Mesothelial cell of epicardium (in vitro differentiated cells): ENCODE measurements around the gene ARHGAP8. TPM values are rescaled to one million over a fixed set of nuclear protein-coding genes. Genes with fewer than 3 reads are reported as not detected.

ENCODE experiments used
- DNase-seq, 2 experiments: peaks; one replicate each; pipeline ENCODE4 v3.0.0; 2021; ENCODE audit warnings: low spot score in 2 of 2; ENCODE audit not compliant: unreplicated experiment in 2 of 2
- H3K27ac Mint-ChIP-seq: 2 replicates; pipeline ENCODE4 v1.8.0; 2021; ENCODE audit warnings: mixed read lengths
- H3K27me3 Mint-ChIP-seq: 2 replicates; pipeline ENCODE4 v1.8.0; 2021; ENCODE audit warnings: low read depth, mixed read lengths
- H3K36me3 Mint-ChIP-seq: 2 replicates; pipeline ENCODE4 v1.8.0; 2021; ENCODE audit warnings: mixed read lengths
- H3K4me1 Mint-ChIP-seq: 2 replicates; pipeline ENCODE4 v1.8.0; 2021; ENCODE audit warnings: mixed read lengths
- H3K4me3 Mint-ChIP-seq: 2 replicates; pipeline ENCODE4 v1.8.0; 2021; ENCODE audit warnings: mild to moderate bottlenecking, moderate library complexity, mixed read lengths
- H3K9me3 Mint-ChIP-seq: 2 replicates; pipeline ENCODE4 v1.8.0; 2021; ENCODE audit warnings: mixed read lengths
- CTCF ChIP-seq: fragments of 200-600 bp; sonication (generic); IDR thresholded peaks from one replicate; pipeline ENCODE4 v1.5.0; 2021; ENCODE audit warnings: antibody characterized with exemption; ENCODE audit not compliant: unreplicated experiment
- total RNA-seq: library from RNA; stranded (reverse); gene quantifications from 3 replicates; pipeline ENCODE4 v1.2.1, GENCODE V29; 2021

The ARHGAP8 gene
- total RNA-seq, 1 donor from 2014 or later = 166 TPM

- Mint-ChIP-seq H3K27ac (no peak overlapping the region), H3K36me3 (peaks cover 41% of the 10 kb centered on the region), H3K4me1 (no peaks in the 10 kb centered on the region), H3K27me3 (no peaks in the 10 kb centered on the region), H3K4me3 (no peak overlapping the region), H3K9me3 (peaks cover 8% of the 10 kb centered on the region)
- TF ChIP-seq CTCF = no peak
- DNase-seq = no peak
Observed at GRCh38 chr22:44839721-44840120, 87.3 kb downstream of the ARHGAP8 start.

- peak overlapping the region; percentile 16 for H3K27ac Mint-ChIP-seq
- TF ChIP-seq CTCF = no peak
Observed at GRCh38 chr22:44840611-44841322, 88.4 kb downstream of the ARHGAP8 start.

GRCh38 chr22:44842417-44842816 is 90.0 kb downstream of the ARHGAP8 start:
- no peaks in the 10 kb centered on the region for H3K27me3 Mint-ChIP-seq
- no peak for DNase-seq
- H3K4me1 Mint-ChIP-seq = no peaks in the 10 kb centered on the region
- H3K36me3 Mint-ChIP-seq = peaks cover 37% of the 10 kb centered on the region
- TF ChIP-seq CTCF = no peak
- H3K27ac Mint-ChIP-seq = no peak overlapping the region
- no peak overlapping the region for H3K4me3 Mint-ChIP-seq
- peaks cover 5% of the 10 kb centered on the region for H3K9me3 Mint-ChIP-seq

More at GRCh38 chr22:44840611-44841322, 88.4 kb downstream of the ARHGAP8 start:
- H3K27me3 Mint-ChIP-seq = no peaks in the 10 kb centered on the region
- DNase-seq = no peak
- no peak overlapping the region for H3K4me3 Mint-ChIP-seq
- H3K9me3 Mint-ChIP-seq = peaks cover 6% of the 10 kb centered on the region
- H3K4me1 Mint-ChIP-seq = no peaks in the 10 kb centered on the region
- H3K36me3 Mint-ChIP-seq = peaks cover 43% of the 10 kb centered on the region

- Mint-ChIP-seq H3K4me1 (no peaks in the 10 kb centered on the region), H3K9me3 (peaks cover 5% of the 10 kb centered on the region), H3K4me3 (no peak overlapping the region), H3K27me3 (no peaks in the 10 kb centered on the region), H3K27ac (no peak overlapping the region), H3K36me3 (peaks cover 36% of the 10 kb centered on the region)
- TF ChIP-seq CTCF = no peak
- DNase-seq = no peak
Observed at GRCh38 chr22:44845191-44845590, 92.8 kb downstream of the ARHGAP8 start.

GRCh38 chr22:44845796-44846720 is 93.7 kb downstream of the ARHGAP8 start:
- H3K4me3 Mint-ChIP-seq = no peak overlapping the region
- no peak overlapping the region for H3K27ac Mint-ChIP-seq
- no peak for TF ChIP-seq CTCF
- no peaks in the 10 kb centered on the region for H3K27me3 Mint-ChIP-seq
- DNase-seq = no peak
- peaks cover 33% of the 10 kb centered on the region for H3K36me3 Mint-ChIP-seq
- H3K9me3 Mint-ChIP-seq = peaks cover 5% of the 10 kb centered on the region
- no peaks in the 10 kb centered on the region for H3K4me1 Mint-ChIP-seq
